ENCODE results near the gene SPDYA. TPM values are rescaled to one million over a fixed set of nuclear protein-coding genes. Genes with fewer than 3 reads are reported as not detected.

Gene SPDYA
- total and polyA plus RNA-seq, 2 of the 13 experiments (the other 11 are each of a cell fraction or from before 2014, with no cell fraction given): 0.32 to 0.75 TPM

GRCh38 chr2:28821295-28821958 lies 10.8 kb downstream of the SPDYA start (continued):
- TF ChIP-seq, protein P1, sequence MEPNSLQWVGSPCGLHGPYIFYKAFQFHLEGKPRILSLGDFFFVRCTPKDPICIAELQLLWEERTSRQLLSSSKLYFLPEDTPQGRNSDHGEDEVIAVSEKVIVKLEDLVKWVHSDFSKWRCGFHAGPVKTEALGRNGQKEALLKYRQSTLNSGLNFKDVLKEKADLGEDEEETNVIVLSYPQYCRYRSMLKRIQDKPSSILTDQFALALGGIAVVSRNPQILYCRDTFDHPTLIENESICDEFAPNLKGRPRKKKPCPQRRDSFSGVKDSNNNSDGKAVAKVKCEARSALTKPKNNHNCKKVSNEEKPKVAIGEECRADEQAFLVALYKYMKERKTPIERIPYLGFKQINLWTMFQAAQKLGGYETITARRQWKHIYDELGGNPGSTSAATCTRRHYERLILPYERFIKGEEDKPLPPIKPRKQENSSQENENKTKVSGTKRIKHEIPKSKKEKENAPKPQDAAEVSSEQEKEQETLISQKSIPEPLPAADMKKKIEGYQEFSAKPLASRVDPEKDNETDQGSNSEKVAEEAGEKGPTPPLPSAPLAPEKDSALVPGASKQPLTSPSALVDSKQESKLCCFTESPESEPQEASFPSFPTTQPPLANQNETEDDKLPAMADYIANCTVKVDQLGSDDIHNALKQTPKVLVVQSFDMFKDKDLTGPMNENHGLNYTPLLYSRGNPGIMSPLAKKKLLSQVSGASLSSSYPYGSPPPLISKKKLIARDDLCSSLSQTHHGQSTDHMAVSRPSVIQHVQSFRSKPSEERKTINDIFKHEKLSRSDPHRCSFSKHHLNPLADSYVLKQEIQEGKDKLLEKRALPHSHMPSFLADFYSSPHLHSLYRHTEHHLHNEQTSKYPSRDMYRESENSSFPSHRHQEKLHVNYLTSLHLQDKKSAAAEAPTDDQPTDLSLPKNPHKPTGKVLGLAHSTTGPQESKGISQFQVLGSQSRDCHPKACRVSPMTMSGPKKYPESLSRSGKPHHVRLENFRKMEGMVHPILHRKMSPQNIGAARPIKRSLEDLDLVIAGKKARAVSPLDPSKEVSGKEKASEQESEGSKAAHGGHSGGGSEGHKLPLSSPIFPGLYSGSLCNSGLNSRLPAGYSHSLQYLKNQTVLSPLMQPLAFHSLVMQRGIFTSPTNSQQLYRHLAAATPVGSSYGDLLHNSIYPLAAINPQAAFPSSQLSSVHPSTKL (CRISPR knock-in tag; IDR thresholded peaks at IDR 0.05): no peak
- TF ChIP-seq ZNF136 (CRISPR knock-in tag; IDR thresholded peaks at IDR 0.05; ENCODE audit: low read depth) (no peak), GATAD1 (CRISPR knock-in tag; IDR thresholded peaks at IDR 0.05) (0 out of 2 replicates have a peak, but pooled peaks have one; percentile 14), DNMT1 (CRISPR knock-in tag; IDR thresholded peaks at IDR 0.05) (no peak), YY1 (IDR thresholded peaks at IDR 0.05; ENCODE audit: insufficient read depth, insufficient replicate concordance, low read depth, low read length) (no peak), ZNF614 (CRISPR knock-in tag; IDR thresholded peaks at IDR 0.05; ENCODE audit: borderline replicate concordance) (0 out of 2 replicates have a peak, but pooled peaks have one; percentile 24), FLYWCH1 (CRISPR knock-in tag; IDR thresholded peaks at IDR 0.05) (no peak), PAX8 (CRISPR knock-in tag; IDR thresholded peaks at IDR 0.05; ENCODE audit: borderline replicate concordance) (no peak), PAF1 (CRISPR knock-in tag; IDR thresholded peaks at IDR 0.05) (no peak), SAP130 (CRISPR knock-in tag; IDR thresholded peaks at IDR 0.05; ENCODE audit: low read depth) (peak; percentile 7; the same call in 1 of the 2 replicates), NFIC (IDR thresholded peaks at IDR 0.05; ENCODE audit: low read length) (no peak), HMGXB4 (CRISPR knock-in tag; IDR thresholded peaks at IDR 0.05; ENCODE audit: borderline replicate concordance in 1 of 2, low read depth in 1 of 2) (0 out of 4 replicates have a peak, but pooled peaks of 1 of the 2 experiments have one; percentile 39), ZNF282 (IDR thresholded peaks at IDR 0.05; ENCODE audit: partially characterized antibody) (no peak)
- TF ChIP-seq, protein P2, sequence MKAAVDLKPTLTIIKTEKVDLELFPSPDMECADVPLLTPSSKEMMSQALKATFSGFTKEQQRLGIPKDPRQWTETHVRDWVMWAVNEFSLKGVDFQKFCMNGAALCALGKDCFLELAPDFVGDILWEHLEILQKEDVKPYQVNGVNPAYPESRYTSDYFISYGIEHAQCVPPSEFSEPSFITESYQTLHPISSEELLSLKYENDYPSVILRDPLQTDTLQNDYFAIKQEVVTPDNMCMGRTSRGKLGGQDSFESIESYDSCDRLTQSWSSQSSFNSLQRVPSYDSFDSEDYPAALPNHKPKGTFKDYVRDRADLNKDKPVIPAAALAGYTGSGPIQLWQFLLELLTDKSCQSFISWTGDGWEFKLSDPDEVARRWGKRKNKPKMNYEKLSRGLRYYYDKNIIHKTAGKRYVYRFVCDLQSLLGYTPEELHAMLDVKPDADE (CRISPR knock-in tag; IDR thresholded peaks at IDR 0.05): no peak
- TF ChIP-seq, protein P3, sequence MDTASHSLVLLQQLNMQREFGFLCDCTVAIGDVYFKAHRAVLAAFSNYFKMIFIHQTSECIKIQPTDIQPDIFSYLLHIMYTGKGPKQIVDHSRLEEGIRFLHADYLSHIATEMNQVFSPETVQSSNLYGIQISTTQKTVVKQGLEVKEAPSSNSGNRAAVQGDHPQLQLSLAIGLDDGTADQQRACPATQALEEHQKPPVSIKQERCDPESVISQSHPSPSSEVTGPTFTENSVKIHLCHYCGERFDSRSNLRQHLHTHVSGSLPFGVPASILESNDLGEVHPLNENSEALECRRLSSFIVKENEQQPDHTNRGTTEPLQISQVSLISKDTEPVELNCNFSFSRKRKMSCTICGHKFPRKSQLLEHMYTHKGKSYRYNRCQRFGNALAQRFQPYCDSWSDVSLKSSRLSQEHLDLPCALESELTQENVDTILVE (CRISPR knock-in tag; IDR thresholded peaks at IDR 0.05): peak; percentile 62; the same call in 1 of the 2 replicates
- TF ChIP-seq, protein P4, sequence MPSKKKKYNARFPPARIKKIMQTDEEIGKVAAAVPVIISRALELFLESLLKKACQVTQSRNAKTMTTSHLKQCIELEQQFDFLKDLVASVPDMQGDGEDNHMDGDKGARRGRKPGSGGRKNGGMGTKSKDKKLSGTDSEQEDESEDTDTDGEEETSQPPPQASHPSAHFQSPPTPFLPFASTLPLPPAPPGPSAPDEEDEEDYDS (CRISPR knock-in tag; IDR thresholded peaks at IDR 0.05): 0 out of 2 replicates have a peak, but pooled peaks have one; percentile 11
- TF ChIP-seq, protein P5, sequence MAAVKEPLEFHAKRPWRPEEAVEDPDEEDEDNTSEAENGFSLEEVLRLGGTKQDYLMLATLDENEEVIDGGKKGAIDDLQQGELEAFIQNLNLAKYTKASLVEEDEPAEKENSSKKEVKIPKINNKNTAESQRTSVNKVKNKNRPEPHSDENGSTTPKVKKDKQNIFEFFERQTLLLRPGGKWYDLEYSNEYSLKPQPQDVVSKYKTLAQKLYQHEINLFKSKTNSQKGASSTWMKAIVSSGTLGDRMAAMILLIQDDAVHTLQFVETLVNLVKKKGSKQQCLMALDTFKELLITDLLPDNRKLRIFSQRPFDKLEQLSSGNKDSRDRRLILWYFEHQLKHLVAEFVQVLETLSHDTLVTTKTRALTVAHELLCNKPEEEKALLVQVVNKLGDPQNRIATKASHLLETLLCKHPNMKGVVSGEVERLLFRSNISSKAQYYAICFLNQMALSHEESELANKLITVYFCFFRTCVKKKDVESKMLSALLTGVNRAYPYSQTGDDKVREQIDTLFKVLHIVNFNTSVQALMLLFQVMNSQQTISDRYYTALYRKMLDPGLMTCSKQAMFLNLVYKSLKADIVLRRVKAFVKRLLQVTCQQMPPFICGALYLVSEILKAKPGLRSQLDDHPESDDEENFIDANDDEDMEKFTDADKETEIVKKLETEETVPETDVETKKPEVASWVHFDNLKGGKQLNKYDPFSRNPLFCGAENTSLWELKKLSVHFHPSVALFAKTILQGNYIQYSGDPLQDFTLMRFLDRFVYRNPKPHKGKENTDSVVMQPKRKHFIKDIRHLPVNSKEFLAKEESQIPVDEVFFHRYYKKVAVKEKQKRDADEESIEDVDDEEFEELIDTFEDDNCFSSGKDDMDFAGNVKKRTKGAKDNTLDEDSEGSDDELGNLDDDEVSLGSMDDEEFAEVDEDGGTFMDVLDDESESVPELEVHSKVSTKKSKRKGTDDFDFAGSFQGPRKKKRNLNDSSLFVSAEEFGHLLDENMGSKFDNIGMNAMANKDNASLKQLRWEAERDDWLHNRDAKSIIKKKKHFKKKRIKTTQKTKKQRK (IDR thresholded peaks at IDR 0.05; ENCODE audit: low read length): no peak

All from HepG2 (cell line).